B cell (primary cell): ENCODE measurements around the gene TENT4A. TPM values are rescaled to one million over a fixed set of nuclear protein-coding genes. Genes with fewer than 3 reads are reported as not detected.

Source experiments
- ATAC-seq: fragments of 200-7000 bp; cut with Tn5 transposase; one replicate; pipeline ENCODE4 v1.10.0; 2021; ENCODE audit warnings: low read depth, mild to moderate bottlenecking, moderate number of reproducible peaks, moderate library complexity
- CTCF ChIA-PET: fragments of 350-600 bp; sonication (Branson Sonifier 250); formaldehyde crosslinking; loops from one replicate; lab custom pipeline; 2021; ENCODE audit warnings: antibody characterized with exemption, inconsistent platforms; lab: Charles Lee
- POLR2A ChIA-PET: fragments of 350-600 bp; sonication (Branson Sonifier 250); formaldehyde crosslinking; loops from one replicate; lab custom pipeline; 2021; ENCODE audit warnings: antibody characterized with exemption; lab: Charles Lee
- DNase-seq: peaks from one replicate; pipeline ENCODE4 v3.0.0; 2013
- H2AFZ ChIP-seq: 2 replicates; pipeline ENCODE4 v1.6.1; 2012; ENCODE audit warnings: mild to moderate bottlenecking, low read depth, low read length; ENCODE audit not compliant: insufficient read depth, poor library complexity, severe bottlenecking
- H3K27ac ChIP-seq, 2 donors: 1 replicate in 1 of 2; 2 replicates in 1 of 2; pipeline ENCODE4 v1.5.1; 2012 to 2013; ENCODE audit warnings: low read length in 2 of 2, mild to moderate bottlenecking in 2 of 2, moderate library complexity in 1 of 2
- H3K27me3 ChIP-seq, 4 experiments: fragments of 200-600 bp in 1 of 4; sonication (generic) in 1 of 4; replicated peaks in 1 of 4; 1 replicate in 2 of 4; 2 replicates in 2 of 4; pipeline versions ENCODE4 v1.6.1 to v1.7.0; 2013 to 2016; ENCODE audit warnings: low read length in 3 of 4, mild to moderate bottlenecking in 2 of 4, mixed read lengths in 1 of 4, moderate library complexity in 1 of 4; ENCODE audit not compliant: insufficient read depth in 4 of 4, control insufficient read depth in 3 of 4; ENCODE audit errors: control extremely low read depth in 1 of 4
- H3K36me3 ChIP-seq, 2 experiments: replicated peaks in 1 of 2; 1 replicate in 1 of 2; 2 replicates in 1 of 2; pipeline versions ENCODE4 v1.6.1 to v1.7.1; 2013; ENCODE audit warnings: low read length in 1 of 2; ENCODE audit not compliant: insufficient read depth in 2 of 2, control insufficient read depth in 1 of 2; ENCODE audit errors: control extremely low read depth in 1 of 2, extremely low read depth in 1 of 2
- H3K4me1 ChIP-seq, 2 donors: fragments of 200-600 bp in 1 of 2; sonication (generic) in 1 of 2; 1 replicate in 1 of 2; 2 replicates in 1 of 2; pipeline versions ENCODE4 v1.5.1 to v1.6.1; 2013 to 2017; ENCODE audit warnings: low read length in 2 of 2; ENCODE audit not compliant: control insufficient read depth in 2 of 2, insufficient read depth in 2 of 2
- H3K4me2 ChIP-seq: replicated peaks from 2 replicates; pipeline ENCODE3; 2012; ENCODE audit warnings: mild to moderate bottlenecking, low read depth, low read length; ENCODE audit not compliant: poor library complexity, severe bottlenecking
- H3K4me3 ChIP-seq, 5 experiments: fragments of 200-600 bp in 1 of 5; sonication (generic) in 1 of 5; 1 replicate in 3 of 5; 2 replicates in 2 of 5; pipeline versions ENCODE4 v1.5.1 to v1.7.0; 2011 to 2016; ENCODE audit warnings: low read length in 4 of 5, mild to moderate bottlenecking in 4 of 5, low read depth in 2 of 5, control low read depth in 1 of 5, moderate library complexity in 1 of 5; ENCODE audit not compliant: insufficient read depth in 1 of 5; ENCODE audit errors: control extremely low read depth in 1 of 5, extremely low read depth in 1 of 5
- H3K79me2 ChIP-seq: fragments of 200-600 bp; sonication (generic); one replicate; pipeline ENCODE4 v1.6.0; 2016; ENCODE audit warnings: low read length; ENCODE audit not compliant: control insufficient read depth, insufficient read depth
- H3K9ac ChIP-seq: fragments of 200-600 bp; sonication (generic); 2 replicates; pipeline ENCODE4 v1.6.1; 2017; ENCODE audit warnings: mild to moderate bottlenecking, low read length, moderate library complexity
- H3K9me3 ChIP-seq, 3 donors: one replicate each; pipeline versions ENCODE4 v1.6.1 to v1.7.1; 2013; ENCODE audit warnings: low read length in 2 of 3; ENCODE audit not compliant: control insufficient read depth in 2 of 3, insufficient read depth in 1 of 3; ENCODE audit errors: control extremely low read depth in 1 of 3
- H4K20me1 ChIP-seq: 2 replicates; pipeline ENCODE4 v1.6.0; 2012; ENCODE audit warnings: mild to moderate bottlenecking, low read length; ENCODE audit not compliant: insufficient read depth, control insufficient read depth, poor library complexity, severe bottlenecking
- H3K27ac Mint-ChIP-seq: one replicate; pipeline ENCODE4 v1.8.0; 2021; ENCODE audit warnings: mixed read lengths
- H3K27me3 Mint-ChIP-seq: one replicate; pipeline ENCODE4 v1.8.0; 2021; ENCODE audit warnings: mixed read lengths
- H3K4me1 Mint-ChIP-seq: one replicate; pipeline ENCODE4 v1.8.0; 2021; ENCODE audit warnings: mixed read lengths
- H3K4me3 Mint-ChIP-seq: one replicate; pipeline ENCODE4 v1.8.0; 2021; ENCODE audit warnings: mixed read lengths
- H3K9me3 Mint-ChIP-seq: one replicate; pipeline ENCODE4 v1.8.0; 2022; ENCODE audit warnings: mixed read lengths; ENCODE audit not compliant: insufficient read depth
- EZH2 ChIP-seq: IDR thresholded peaks from 2 replicates; pipeline ENCODE4 v1.6.1; 2012; ENCODE audit warnings: borderline replicate concordance, low read depth, mild to moderate bottlenecking, moderate library complexity, low read length; ENCODE audit not compliant: insufficient read depth, poor library complexity, severe bottlenecking
- WGBS: methylation state at CpG from one replicate; pipeline ENCODE4 v1.1.5; 2013; ENCODE audit warnings: missing lambda C conversion rate; ENCODE audit not compliant: insufficient coverage; 5-methylcytosine and 5-hydroxymethylcytosine counted together
- intact Hi-C: fragments of 100-400 bp; cut with micrococcal nuclease; formaldehyde crosslinking; loops from one replicate; pipeline ENCODE4 v1.10.0; 2022
- polyA plus RNA-seq: library from polyadenylated mRNA; depleted of rRNA; stranded (reverse); fragments of >200 nt; gene quantifications from 2 replicates; pipeline ENCODE4 v1.2.3, GENCODE V29; 2012
- total RNA-seq, 2 donors: library from RNA; stranded (reverse); fragments of 120-200 nt in 1 of 2; gene quantifications; 1 replicate in 1 of 2; 2 replicates in 1 of 2; pipeline versions ENCODE4 v1.2.3 to v1.2.4, GENCODE V29; 2013 to 2022
- TF ChIP-seq, protein P1 (sequence below): fragments of 200-600 bp; IDR thresholded peaks from one replicate; pipeline ENCODE4 v1.8.0; 2022; ENCODE audit warnings: antibody characterized with exemption, mild to moderate bottlenecking

The TENT4A gene
- total and polyA plus RNA-seq, 2 donors (not counting 1 experiment from before 2014, with no cell fraction given): 18.5 to 63.6 TPM

- POLR2A ChIA-PET: no interaction called here
- H3K27ac ChIP-seq: no peak overlapping the region
- Mint-ChIP-seq H3K27me3 (peaks cover 42% of the 10 kb centered on the region), H3K4me3 (no peak overlapping the region), H3K9me3 (no peaks in the 10 kb centered on the region), H3K27ac (no peak overlapping the region), H3K4me1 (peaks cover 3% of the 10 kb centered on the region)
- H3K4me3 ChIP-seq: no peak overlapping the region
- no peak overlapping the region for H3K4me2 ChIP-seq
- WGBS: 93% methylated on average over 3 of the region's 8 CpGs
- peaks cover 0 to 49% (median 27%) of the 10 kb centered on the region in 4 experiments for H3K27me3 ChIP-seq
- H3K79me2 ChIP-seq: no peaks in the 10 kb centered on the region
- no peaks in the 10 kb centered on the region for H4K20me1 ChIP-seq
- H3K9ac ChIP-seq: no peak overlapping the region
- H2AFZ ChIP-seq: no peak overlapping the region
- peaks cover 0 to 6% (median 0%) of the 10 kb centered on the region in 3 donors for H3K9me3 ChIP-seq
- peaks cover 5 to 10% of the 10 kb centered on the region in 2 donors for H3K4me1 ChIP-seq
- no peak for TF ChIP-seq EZH2
- H3K36me3 ChIP-seq: no peaks in the 10 kb centered on the region
- CTCF ChIA-PET: interaction anchor here (0.5 kb wide), 1 partner anchor 30 kb away, joined by 3 read pairs; no protein-coding TSS in a partner anchor
- no peak for ATAC-seq
- intact Hi-C loops: no loop called here
- DNase-seq: no peak
Observed at GRCh38 chr5:6683241-6683640, 30.0 kb upstream of the TENT4A start.

DNA sequence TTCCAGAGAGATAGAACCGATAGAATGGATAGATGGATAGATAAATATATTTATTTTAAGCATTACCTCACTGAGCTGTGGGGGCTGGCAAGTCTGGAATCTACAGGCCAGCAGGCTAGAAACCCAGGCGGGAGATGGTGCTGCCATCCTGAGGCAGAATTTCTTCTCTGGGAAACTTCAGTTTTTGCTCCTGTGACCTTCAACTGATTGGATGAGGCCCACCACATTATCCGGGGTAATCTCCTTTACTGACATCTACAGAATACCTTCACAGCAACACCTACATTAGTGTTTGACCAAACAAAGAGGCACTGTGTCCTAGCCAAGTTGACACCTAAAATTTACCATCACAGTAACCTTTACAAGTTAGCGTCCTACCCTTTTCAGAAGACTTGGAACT, 29.2 kb upstream of the TENT4A start:
- intact Hi-C loops: no loop called here
- H3K4me1 Mint-ChIP-seq: peaks cover 3% of the 10 kb centered on the region
- POLR2A ChIA-PET: no interaction called here
- CTCF ChIA-PET: no interaction called here
- 68% methylated on average over 2 of the region's 4 CpGs for WGBS
- DNase-seq (no peak), ATAC-seq (no peak)
- Histone ChIP-seq H3K9me3 (peaks cover 0 to 6% (median 0%) of the 10 kb centered on the region in 3 donors), H4K20me1 (no peaks in the 10 kb centered on the region), H3K4me3 (no peak overlapping the region), H3K36me3 (no peaks in the 10 kb centered on the region), H3K4me1 (peaks cover 5 to 10% of the 10 kb centered on the region in 2 donors), H3K27me3 (peaks cover 0 to 56% (median 28%) of the 10 kb centered on the region in 4 experiments), H3K27ac (no peak overlapping the region), H3K79me2 (no peaks in the 10 kb centered on the region), H3K4me2 (no peak overlapping the region), H3K9ac (no peak overlapping the region), H2AFZ (no peak overlapping the region)
- no peak overlapping the region for H3K4me3 Mint-ChIP-seq
- H3K27ac Mint-ChIP-seq: no peak overlapping the region
- H3K27me3 Mint-ChIP-seq: peaks cover 47% of the 10 kb centered on the region
- H3K9me3 Mint-ChIP-seq: no peaks in the 10 kb centered on the region
- TF ChIP-seq EZH2: no peak
- TF ChIP-seq, protein P1, sequence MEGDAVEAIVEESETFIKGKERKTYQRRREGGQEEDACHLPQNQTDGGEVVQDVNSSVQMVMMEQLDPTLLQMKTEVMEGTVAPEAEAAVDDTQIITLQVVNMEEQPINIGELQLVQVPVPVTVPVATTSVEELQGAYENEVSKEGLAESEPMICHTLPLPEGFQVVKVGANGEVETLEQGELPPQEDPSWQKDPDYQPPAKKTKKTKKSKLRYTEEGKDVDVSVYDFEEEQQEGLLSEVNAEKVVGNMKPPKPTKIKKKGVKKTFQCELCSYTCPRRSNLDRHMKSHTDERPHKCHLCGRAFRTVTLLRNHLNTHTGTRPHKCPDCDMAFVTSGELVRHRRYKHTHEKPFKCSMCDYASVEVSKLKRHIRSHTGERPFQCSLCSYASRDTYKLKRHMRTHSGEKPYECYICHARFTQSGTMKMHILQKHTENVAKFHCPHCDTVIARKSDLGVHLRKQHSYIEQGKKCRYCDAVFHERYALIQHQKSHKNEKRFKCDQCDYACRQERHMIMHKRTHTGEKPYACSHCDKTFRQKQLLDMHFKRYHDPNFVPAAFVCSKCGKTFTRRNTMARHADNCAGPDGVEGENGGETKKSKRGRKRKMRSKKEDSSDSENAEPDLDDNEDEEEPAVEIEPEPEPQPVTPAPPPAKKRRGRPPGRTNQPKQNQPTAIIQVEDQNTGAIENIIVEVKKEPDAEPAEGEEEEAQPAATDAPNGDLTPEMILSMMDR: no peak
